SK-N-MC (cell line): ENCODE measurements around the gene GPC3.

ENCODE experiments used
- EZH2 ChIP-seq: fragments of 200-600 bp; sonication (generic); IDR thresholded peaks from one replicate; pipeline ENCODE4 v1.6.1; 2017; ENCODE audit warnings: antibody characterized with exemption
- POLR2AphosphoS5 ChIP-seq: IDR thresholded peaks from 2 replicates; pipeline ENCODE4 v1.6.1; 2012; ENCODE audit warnings: mild to moderate bottlenecking, low read depth, low read length, borderline replicate concordance

DNA sequence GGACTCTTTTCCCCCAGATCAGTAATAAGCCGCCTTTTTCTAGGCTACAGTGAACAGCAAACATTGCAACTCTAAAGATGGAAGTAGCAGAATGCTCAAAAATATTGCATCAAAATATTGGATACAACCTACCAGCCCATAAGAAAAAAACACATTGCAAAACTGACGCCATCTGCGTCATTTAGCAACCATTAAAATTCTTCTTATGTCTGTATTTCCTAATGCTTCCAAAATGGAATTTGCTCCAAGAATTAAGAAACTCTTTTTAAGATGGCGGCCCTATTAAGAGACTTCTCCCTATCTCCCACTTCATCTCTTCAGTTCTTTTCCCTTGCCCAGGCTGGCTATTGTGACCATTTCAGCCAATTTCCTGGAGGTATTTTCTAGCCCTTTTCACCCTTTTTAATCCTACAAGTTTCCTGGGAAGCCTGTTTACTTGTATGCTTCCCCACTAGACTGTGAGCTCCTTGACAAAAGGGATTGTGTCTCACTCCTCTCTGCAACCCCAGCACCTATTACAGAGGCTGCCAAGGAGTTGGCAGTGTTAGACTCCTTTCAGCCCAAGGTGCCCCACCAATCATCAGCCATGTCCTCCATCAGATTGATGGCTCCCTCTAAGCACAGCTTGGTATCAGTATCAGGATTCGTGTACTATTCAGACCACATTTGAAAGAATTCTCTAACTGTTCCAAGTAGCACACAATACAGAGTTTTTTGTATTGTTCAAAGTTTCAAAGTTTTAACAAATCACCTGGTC is 4.4 kb downstream of the GPC3 start:
- no peak for TF ChIP-seq EZH2
- no peak for TF ChIP-seq POLR2AphosphoS5
